Measurements from ENCODE around the gene CAMTA2. TPM values are rescaled to one million over a fixed set of nuclear protein-coding genes. Genes with fewer than 3 reads are reported as not detected.

CAMTA2 gene
- total RNA-seq, 1 donor from 2014 or later, result 72.1 TPM

GRCh38 chr17:4999430-5000093 lies 12.1 kb upstream of the CAMTA2 start:
- H3K9me3 ChIP-seq, result no peaks in the 10 kb centered on the region
- H3K27ac ChIP-seq, result peak overlapping the region; percentile 94 to 95
- no peaks in the 10 kb centered on the region for H3K27me3 ChIP-seq
- peak overlapping the region; percentile 80 to 99 for H3K4me3 ChIP-seq
- H3K4me1 ChIP-seq, result peaks cover 6 to 17% of the 10 kb centered on the region in 2 donors
- DNase-seq (ENCODE audit: low spot score in 2 of 2), result no peak
- peaks cover 35 to 39% of the 10 kb centered on the region in 2 donors for H3K36me3 ChIP-seq
- no peak for TF ChIP-seq CTCF (IDR thresholded peaks at IDR 0.05)
- intact Hi-C loops (cut with DNase I), result no loop called here

GRCh38 chr17:4998732-4999429 lies 11.4 kb upstream of the CAMTA2 start:
- Histone ChIP-seq H3K27me3 (no peaks in the 10 kb centered on the region), H3K4me3 (peak overlapping the region; percentile 80 to 99), H3K9me3 (no peaks in the 10 kb centered on the region), H3K36me3 (peaks cover 29 to 33% of the 10 kb centered on the region in 2 donors), H3K27ac (peak overlapping the region; percentile 94 to 95), H3K4me1 (peaks cover 6 to 17% of the 10 kb centered on the region in 2 donors)
- no peak for TF ChIP-seq CTCF (IDR thresholded peaks at IDR 0.05)
- no peak for DNase-seq (ENCODE audit: low spot score in 2 of 2)
- intact Hi-C loops (cut with DNase I), result no loop called here

GRCh38 chr17:4998027-4998731 lies 10.7 kb upstream of the CAMTA2 start:
- peaks cover 6 to 17% of the 10 kb centered on the region in 2 donors for H3K4me1 ChIP-seq
- TF ChIP-seq CTCF (IDR thresholded peaks at IDR 0.05), result no peak
- no peaks in the 10 kb centered on the region for H3K27me3 ChIP-seq
- intact Hi-C loops (cut with DNase I), result no loop called here
- H3K27ac ChIP-seq, result peak overlapping the region; percentile 94 to 95
- DNase-seq (ENCODE audit: low spot score in 2 of 2), result peak in 1 of 2 donors; percentile 77
- H3K9me3 ChIP-seq, result no peaks in the 10 kb centered on the region
- peak overlapping the region; percentile 80 to 99 for H3K4me3 ChIP-seq
- H3K36me3 ChIP-seq, result peaks cover 22 to 26% of the 10 kb centered on the region in 2 donors

- H3K9me3 ChIP-seq, result no peaks in the 10 kb centered on the region
- peak within 1 kb of the TSS; percentile 94 to 95 for H3K27ac ChIP-seq
- peak in 2 of 3 experiments; percentile 12 to 42 for TF ChIP-seq CTCF (IDR thresholded peaks at IDR 0.05)
- intact Hi-C loops (cut with DNase I), result loop anchor here (1.0 kb wide), 4 partner anchors 9 to 58 kb away; partner anchors contain the start of gene SPAG7
- DNase-seq (ENCODE audit: low spot score in 2 of 2), result peak; percentile 56 to 95
- H3K27me3 ChIP-seq, result no peaks in the 10 kb centered on the region
- peak within 1 kb of the TSS; percentile 80 to 99 for H3K4me3 ChIP-seq
- H3K36me3 ChIP-seq, result peaks cover 14 to 19% of the 10 kb centered on the region in 2 donors
- H3K4me1 ChIP-seq, result peaks cover 6 to 17% of the 10 kb centered on the region in 2 donors
Observed at GRCh38 chr17:4997302-4998026, 10.0 kb upstream of the CAMTA2 start, which contains the start of the genes INCA1 and KIF1C. Gene INCA1 (minus strand): TSS chr17:4997522. CDS start chr17:4994437, 3,085 bp downstream. Gene KIF1C (plus strand): TSS chr17:4997950. CDS start chr17:5000247, 2,297 bp downstream.

- Histone ChIP-seq H3K27me3 (no peaks in the 10 kb centered on the region), H3K36me3 (no peaks in the 10 kb centered on the region), H3K9me3 (no peaks in the 10 kb centered on the region), H3K4me1 (peaks cover 5 to 6% of the 10 kb centered on the region in 2 donors), H3K4me3 (no peak overlapping the region), H3K27ac (no peak overlapping the region)
- no peak for TF ChIP-seq CTCF (IDR thresholded peaks at IDR 0.05)
- intact Hi-C loops (cut with DNase I), result no loop called here
- no peak for DNase-seq (ENCODE audit: low spot score in 2 of 2)
Observed at GRCh38 chr17:4994081-4994595, 6.7 kb upstream of the CAMTA2 start.
